ENCODE results near the gene INPP5A.

Gene INPP5A

DNA sequence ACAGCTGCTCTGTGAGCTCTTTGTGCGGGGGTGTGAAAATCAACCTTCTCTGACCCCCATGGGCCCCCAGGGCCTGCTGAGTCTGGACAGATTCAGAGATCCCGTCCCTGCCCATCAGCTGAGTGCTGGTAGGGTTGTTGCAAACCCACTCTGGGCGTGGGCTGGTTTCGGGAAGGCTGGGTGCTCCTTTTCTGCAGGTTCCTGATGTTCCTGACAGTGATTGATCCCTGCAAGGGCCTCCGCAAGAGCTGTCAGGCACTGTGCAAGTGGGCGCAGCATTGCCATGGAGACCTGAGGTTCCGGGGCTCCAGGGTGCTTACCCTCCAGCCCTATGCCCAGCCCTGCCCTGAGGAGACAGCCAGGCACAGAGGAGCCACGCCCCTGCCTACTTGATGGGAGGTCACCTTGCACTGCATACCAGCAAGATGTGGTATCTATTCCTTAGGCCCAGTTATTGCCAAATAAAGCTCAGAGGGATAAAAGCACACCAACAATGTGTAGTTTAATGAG lies 44.3 kb upstream of the INPP5A start:
- no peak for DNase-seq (ENCODE audit: low read depth, low spot score)
- H3K4me3 ChIP-seq (ENCODE audit: low read depth, low read length): no peak overlapping the region
- ChIA-PET CTCF (no interaction called here), POLR2A (no interaction called here)
- TF ChIP-seq, protein P1, sequence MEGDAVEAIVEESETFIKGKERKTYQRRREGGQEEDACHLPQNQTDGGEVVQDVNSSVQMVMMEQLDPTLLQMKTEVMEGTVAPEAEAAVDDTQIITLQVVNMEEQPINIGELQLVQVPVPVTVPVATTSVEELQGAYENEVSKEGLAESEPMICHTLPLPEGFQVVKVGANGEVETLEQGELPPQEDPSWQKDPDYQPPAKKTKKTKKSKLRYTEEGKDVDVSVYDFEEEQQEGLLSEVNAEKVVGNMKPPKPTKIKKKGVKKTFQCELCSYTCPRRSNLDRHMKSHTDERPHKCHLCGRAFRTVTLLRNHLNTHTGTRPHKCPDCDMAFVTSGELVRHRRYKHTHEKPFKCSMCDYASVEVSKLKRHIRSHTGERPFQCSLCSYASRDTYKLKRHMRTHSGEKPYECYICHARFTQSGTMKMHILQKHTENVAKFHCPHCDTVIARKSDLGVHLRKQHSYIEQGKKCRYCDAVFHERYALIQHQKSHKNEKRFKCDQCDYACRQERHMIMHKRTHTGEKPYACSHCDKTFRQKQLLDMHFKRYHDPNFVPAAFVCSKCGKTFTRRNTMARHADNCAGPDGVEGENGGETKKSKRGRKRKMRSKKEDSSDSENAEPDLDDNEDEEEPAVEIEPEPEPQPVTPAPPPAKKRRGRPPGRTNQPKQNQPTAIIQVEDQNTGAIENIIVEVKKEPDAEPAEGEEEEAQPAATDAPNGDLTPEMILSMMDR (IDR thresholded peaks at IDR 0.05; ENCODE audit: insufficient read depth, low read length, missing control alignments): no peak

DNA sequence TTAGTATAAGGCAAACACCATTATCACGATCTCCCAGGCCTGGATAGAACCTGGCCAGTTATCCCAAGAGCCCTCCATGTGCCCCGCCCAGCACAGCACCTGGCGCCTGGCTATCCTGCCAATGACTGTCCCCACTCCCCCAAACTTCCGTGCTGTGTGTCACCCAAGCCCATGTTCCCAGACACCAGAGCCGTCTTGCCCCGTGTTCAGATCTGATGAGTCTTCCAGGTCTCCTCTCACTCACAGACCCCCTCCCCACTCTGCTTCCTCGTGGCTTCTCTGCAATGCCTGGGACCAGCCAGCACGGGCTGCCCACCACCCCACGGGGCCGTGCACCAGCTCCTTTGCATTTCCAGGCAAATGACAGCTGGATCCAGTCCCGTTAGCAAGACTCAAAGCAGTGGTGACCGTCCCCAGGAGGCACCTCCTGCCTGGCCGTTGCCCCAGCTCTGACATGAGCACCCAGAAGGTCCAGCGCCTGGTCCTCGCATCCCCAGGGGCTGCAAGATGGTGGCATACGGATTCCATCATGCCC lies 43.8 kb upstream of the INPP5A start:
- no peak overlapping the region for H3K4me3 ChIP-seq (ENCODE audit: low read depth, low read length)
- POLR2A ChIA-PET: no interaction called here
- TF ChIP-seq, protein P1 (IDR thresholded peaks at IDR 0.05; ENCODE audit: insufficient read depth, low read length, missing control alignments): no peak
- CTCF ChIA-PET: no interaction called here
- no peak for DNase-seq (ENCODE audit: low read depth, low spot score)

GRCh38 chr10:132494866-132495630 lies 42.5 kb upstream of the INPP5A start:
- no peak for DNase-seq (ENCODE audit: low read depth, low spot score)
- H3K4me3 ChIP-seq (ENCODE audit: low read depth, low read length): no peak overlapping the region
- TF ChIP-seq, protein P1 (IDR thresholded peaks at IDR 0.05; ENCODE audit: insufficient read depth, low read length, missing control alignments): no peak
- CTCF ChIA-PET: no interaction called here
- POLR2A ChIA-PET: no interaction called here

DNA sequence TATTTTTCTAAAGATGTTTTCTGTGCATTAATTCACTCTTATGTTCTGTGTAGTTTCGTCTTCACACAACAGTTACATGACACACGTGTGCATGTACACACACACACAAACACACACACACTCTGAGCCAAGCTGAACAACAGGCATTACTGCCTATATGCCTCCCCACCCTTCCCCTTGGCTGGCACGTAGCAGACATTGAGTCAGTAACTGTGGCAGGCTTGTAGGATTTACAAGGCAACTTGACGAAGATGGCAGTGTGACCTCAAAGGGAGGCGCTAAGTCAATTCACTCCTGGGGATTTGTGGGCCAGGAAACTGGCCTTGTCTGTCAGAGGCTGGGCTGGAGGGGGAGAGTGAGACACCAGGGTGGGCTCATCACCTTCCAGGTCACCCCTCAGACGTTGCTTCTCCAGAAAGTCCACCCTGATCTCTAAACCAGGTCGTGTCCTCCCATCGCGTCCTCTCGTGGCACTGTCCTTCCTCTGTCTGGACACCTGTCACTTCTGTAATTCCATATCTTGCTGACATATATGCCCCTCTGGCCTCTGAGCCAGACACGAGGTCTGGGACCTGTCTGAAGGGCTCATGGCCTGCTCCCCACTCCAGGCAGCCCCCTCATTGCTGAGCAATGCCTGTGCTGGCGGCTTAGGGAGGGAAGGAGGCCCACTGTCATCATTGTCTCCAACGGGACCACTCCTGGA lies 41.1 kb upstream of the INPP5A start:
- TF ChIP-seq, protein P1 (IDR thresholded peaks at IDR 0.05; ENCODE audit: insufficient read depth, low read length, missing control alignments): no peak
- POLR2A ChIA-PET: no interaction called here
- CTCF ChIA-PET: interaction anchor here (1.1 kb wide), 1 partner anchor 17 kb away, joined by 4 read pairs; no protein-coding TSS in a partner anchor
- H3K4me3 ChIP-seq (ENCODE audit: low read depth, low read length): no peak overlapping the region
- no peak for DNase-seq (ENCODE audit: low read depth, low spot score)

DNA sequence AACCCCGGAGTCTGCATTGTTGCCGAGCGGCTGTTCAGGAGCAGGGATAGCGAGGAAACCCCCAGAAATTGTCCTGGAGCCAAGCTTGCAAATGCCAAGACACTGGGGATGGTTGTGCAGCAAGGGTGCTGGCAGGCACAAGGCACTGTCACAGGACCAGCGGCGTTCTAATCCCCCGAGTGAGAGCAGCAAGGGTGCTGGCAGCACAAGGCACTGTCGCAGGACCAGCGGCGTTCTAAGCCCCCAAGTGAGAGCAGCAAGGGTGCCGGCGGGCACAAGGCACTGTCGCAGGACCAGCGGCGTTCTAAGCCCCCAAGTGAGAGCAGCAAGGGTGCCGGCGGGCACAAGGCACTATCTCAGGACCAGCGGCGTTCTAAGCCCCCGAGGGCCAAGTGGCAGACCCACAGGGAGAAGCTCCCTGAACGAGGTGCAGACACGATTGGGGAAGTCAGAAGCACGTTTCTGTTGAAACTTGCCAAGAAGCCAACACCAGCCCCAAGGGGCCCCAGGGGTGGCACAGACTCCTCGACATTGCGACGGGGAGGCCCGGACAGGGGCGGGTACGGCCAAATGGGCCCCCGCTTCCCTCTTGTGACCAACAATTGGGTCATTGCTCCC lies 40.4 kb upstream of the INPP5A start:
- POLR2A ChIA-PET: no interaction called here
- no peak for DNase-seq (ENCODE audit: low read depth, low spot score)
- no peak overlapping the region for H3K4me3 ChIP-seq (ENCODE audit: low read depth, low read length)
- TF ChIP-seq, protein P1 (IDR thresholded peaks at IDR 0.05; ENCODE audit: insufficient read depth, low read length, missing control alignments): no peak
- CTCF ChIA-PET: interaction anchor here (1.1 kb wide), 1 partner anchor 16 kb away, joined by 4 read pairs; no protein-coding TSS in a partner anchor
